Panc1 (cell line): ENCODE data around the gene NARS2.

Experiments
- REST ChIP-seq, 2 experiments: IDR thresholded peaks; 2 replicates each; pipeline ENCODE4 v1.6.1; 2011 to 2012; ENCODE audit warnings: low read depth in 2 of 2, control low read depth in 1 of 2, low read length in 1 of 2, mild to moderate bottlenecking in 1 of 2, moderate library complexity in 1 of 2; ENCODE audit not compliant: insufficient read depth in 1 of 2
- SIN3A ChIP-seq: IDR thresholded peaks from 2 replicates; pipeline ENCODE4 v1.6.1; 2012; ENCODE audit warnings: low read depth, mild to moderate bottlenecking, low read length, moderate library complexity, borderline replicate concordance; ENCODE audit not compliant: insufficient read depth
- TF ChIP-seq, protein P1 (sequence below): fragments of 450-650 bp; IDR thresholded peaks from 2 replicates; pipeline ENCODE4 v1.5.1; 2017; ENCODE audit warnings: mild to moderate bottlenecking

GRCh38 chr11:78427615-78428265 lies 146.9 kb downstream of the NARS2 start:
- TF ChIP-seq, protein P1, sequence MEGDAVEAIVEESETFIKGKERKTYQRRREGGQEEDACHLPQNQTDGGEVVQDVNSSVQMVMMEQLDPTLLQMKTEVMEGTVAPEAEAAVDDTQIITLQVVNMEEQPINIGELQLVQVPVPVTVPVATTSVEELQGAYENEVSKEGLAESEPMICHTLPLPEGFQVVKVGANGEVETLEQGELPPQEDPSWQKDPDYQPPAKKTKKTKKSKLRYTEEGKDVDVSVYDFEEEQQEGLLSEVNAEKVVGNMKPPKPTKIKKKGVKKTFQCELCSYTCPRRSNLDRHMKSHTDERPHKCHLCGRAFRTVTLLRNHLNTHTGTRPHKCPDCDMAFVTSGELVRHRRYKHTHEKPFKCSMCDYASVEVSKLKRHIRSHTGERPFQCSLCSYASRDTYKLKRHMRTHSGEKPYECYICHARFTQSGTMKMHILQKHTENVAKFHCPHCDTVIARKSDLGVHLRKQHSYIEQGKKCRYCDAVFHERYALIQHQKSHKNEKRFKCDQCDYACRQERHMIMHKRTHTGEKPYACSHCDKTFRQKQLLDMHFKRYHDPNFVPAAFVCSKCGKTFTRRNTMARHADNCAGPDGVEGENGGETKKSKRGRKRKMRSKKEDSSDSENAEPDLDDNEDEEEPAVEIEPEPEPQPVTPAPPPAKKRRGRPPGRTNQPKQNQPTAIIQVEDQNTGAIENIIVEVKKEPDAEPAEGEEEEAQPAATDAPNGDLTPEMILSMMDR, result no peak
- no peak for TF ChIP-seq REST (IDR thresholded peaks at IDR 0.05; ENCODE audit: insufficient read depth in 1 of 2, low read depth in 2 of 2, low read length in 1 of 2)
- TF ChIP-seq SIN3A, result no peak
